Ishikawa (cell line): ENCODE measurements around the gene COPB1.

Source experiments
- CEBPB ChIP-seq: IDR thresholded peaks from 2 replicates; pipeline ENCODE4 v1.6.1; 2012
- CREB1 ChIP-seq: IDR thresholded peaks from 2 replicates; pipeline ENCODE4 v1.6.1; 2012; ENCODE audit warnings: low read depth
- EGR1 ChIP-seq: IDR thresholded peaks from 2 replicates; pipeline ENCODE4 v1.6.1; 2012
- EP300 ChIP-seq: IDR thresholded peaks from 2 replicates; pipeline ENCODE4 v1.6.1; 2012; ENCODE audit warnings: borderline replicate concordance
- FOXM1 ChIP-seq: IDR thresholded peaks from 2 replicates; pipeline ENCODE4 v1.6.1; 2012; ENCODE audit warnings: low read depth, borderline replicate concordance
- MAX ChIP-seq: IDR thresholded peaks from 2 replicates; pipeline ENCODE4 v1.6.1; 2012
- NFIC ChIP-seq: IDR thresholded peaks from 2 replicates; pipeline ENCODE4 v1.6.1; 2012
- RAD21 ChIP-seq: IDR thresholded peaks from 2 replicates; pipeline ENCODE4 v1.6.1; 2012; ENCODE audit warnings: low read depth
- REST ChIP-seq: IDR thresholded peaks from 2 replicates; pipeline ENCODE4 v1.6.1; 2012; ENCODE audit warnings: low read depth, mild to moderate bottlenecking
- TAF1 ChIP-seq: IDR thresholded peaks from 2 replicates; pipeline ENCODE4 v1.6.1; 2012; ENCODE audit warnings: low read depth, mild to moderate bottlenecking
- TCF12 ChIP-seq: IDR thresholded peaks from 2 replicates; pipeline ENCODE4 v1.6.1; 2012; ENCODE audit warnings: low read depth
- TEAD4 ChIP-seq: IDR thresholded peaks from 2 replicates; pipeline ENCODE4 v1.6.1; 2012
- USF1 ChIP-seq: IDR thresholded peaks from 2 replicates; pipeline ENCODE4 v1.6.1; 2012
- YY1 ChIP-seq: IDR thresholded peaks from 2 replicates; pipeline ENCODE4 v1.6.1; 2012; ENCODE audit warnings: low read depth
- ZBTB7A ChIP-seq: IDR thresholded peaks from 2 replicates; pipeline ENCODE4 v1.6.1; 2012; ENCODE audit warnings: low read depth

The COPB1 gene

GRCh38 chr11:14503023-14503422, 3.4 kb upstream of the COPB1 start:
- no peak for TF ChIP-seq ZBTB7A
- TF ChIP-seq CEBPB: no peak
- no peak for TF ChIP-seq TAF1
- TF ChIP-seq FOXM1: no peak
- no peak for TF ChIP-seq EP300
- TF ChIP-seq YY1: no peak
- TF ChIP-seq MAX: no peak
- TF ChIP-seq EGR1: no peak
- no peak for TF ChIP-seq TEAD4
- no peak for TF ChIP-seq USF1
- TF ChIP-seq NFIC: no peak
- no peak for TF ChIP-seq CREB1
- no peak for TF ChIP-seq RAD21
- TF ChIP-seq REST: no peak
- TF ChIP-seq TCF12: no peak

- no peak for TF ChIP-seq YY1
- TF ChIP-seq NFIC: no peak
- TF ChIP-seq EGR1: no peak
- TF ChIP-seq MAX: no peak
- TF ChIP-seq CEBPB: no peak
- TF ChIP-seq REST: no peak
- TF ChIP-seq TCF12: no peak
- TF ChIP-seq TAF1: no peak
- TF ChIP-seq EP300: no peak
- no peak for TF ChIP-seq CREB1
- TF ChIP-seq USF1: no peak
- no peak for TF ChIP-seq TEAD4
- TF ChIP-seq ZBTB7A: no peak
- no peak for TF ChIP-seq RAD21
- TF ChIP-seq FOXM1: no peak
Measured at GRCh38 chr11:14502039-14502438, 2.4 kb upstream of the COPB1 start.

GRCh38 chr11:14500181-14500651, 605 bp upstream of the COPB1 start:
- TF ChIP-seq FOXM1 (no peak), TCF12 (no peak), YY1 (0 out of 2 replicates have a peak, but pooled peaks have one; percentile 22), USF1 (no peak), MAX (0 out of 2 replicates have a peak, but pooled peaks have one; percentile 18)

GRCh38 chr11:14499178-14499559, 442 bp downstream of the COPB1 start:
- TF ChIP-seq ZBTB7A (peak; percentile 54; the same call in 1 of the 2 replicates), NFIC (no peak)

GRCh38 chr11:14480716-14481115, 18.9 kb downstream of the COPB1 start:
- no peak for TF ChIP-seq EP300

GRCh38 chr11:14471127-14471526, 28.5 kb downstream of the COPB1 start:
- TF ChIP-seq RAD21: no peak

GRCh38 chr11:14463623-14464022, 36.0 kb downstream of the COPB1 start:
- TF ChIP-seq EGR1 (no peak), TAF1 (no peak), USF1 (no peak), CEBPB (no peak), TCF12 (no peak), REST (no peak), ZBTB7A (no peak), EP300 (no peak), CREB1 (no peak), FOXM1 (no peak), YY1 (no peak), RAD21 (no peak), MAX (no peak), TEAD4 (no peak)
